SK-N-SH treated with all-trans-retinoic acid at 6 μM for 48 hours (cell line): ENCODE results near the gene C9orf57.

Source experiments
- ATAC-seq: fragments of 200-7000 bp; cut with Tn5 transposase; 3 replicates; pipeline ENCODE4 v1.9.1; 2020; ENCODE audit warnings: mild to moderate bottlenecking, moderate library complexity
- ARNTL ChIP-seq: fragments of 450-650 bp; formaldehyde crosslinking; IDR thresholded peaks from 2 replicates; pipeline ENCODE4 v1.5.0; 2020; ENCODE audit warnings: low read depth, mild to moderate bottlenecking, moderate library complexity, borderline replicate concordance
- BACH2 ChIP-seq: fragments of 250-450 bp; sonication (Bioruptor Pico); IDR thresholded peaks from 2 replicates; pipeline ENCODE4 v1.9.0; 2021; ENCODE audit warnings: mild to moderate bottlenecking, borderline replicate concordance
- CREB5 ChIP-seq: fragments of 250-450 bp; sonication (Bioruptor Pico); IDR thresholded peaks from 2 replicates; pipeline ENCODE4 v1.5.1; 2020; ENCODE audit warnings: low read depth, mild to moderate bottlenecking, moderate library complexity
- CSDC2 ChIP-seq: fragments of 250-450 bp; sonication (Bioruptor Pico); IDR thresholded peaks from 2 replicates; pipeline ENCODE4 v1.5.0; 2020; ENCODE audit warnings: mild to moderate bottlenecking, moderate library complexity
- CSRNP3 ChIP-seq: fragments of 250-450 bp; sonication (Bioruptor Pico); IDR thresholded peaks from 2 replicates; pipeline ENCODE4 v1.5.1; 2021; ENCODE audit warnings: mild to moderate bottlenecking, moderate library complexity
- ESRRG ChIP-seq: fragments of 250-450 bp; sonication (Bioruptor Pico); IDR thresholded peaks from 2 replicates; pipeline ENCODE4 v1.6.1; 2021; ENCODE audit warnings: mild to moderate bottlenecking
- GLIS3 ChIP-seq: fragments of 250-450 bp; sonication (Bioruptor Pico); IDR thresholded peaks from 2 replicates; pipeline ENCODE4 v1.5.0; 2020; ENCODE audit warnings: mild to moderate bottlenecking, moderate library complexity
- ISL1 ChIP-seq: fragments of 250-450 bp; sonication (Bioruptor Pico); IDR thresholded peaks from 2 replicates; pipeline ENCODE4 v2.1.2; 2022; ENCODE audit warnings: mild to moderate bottlenecking, moderate library complexity
- OSR1 ChIP-seq: fragments of 250-450 bp; sonication (Bioruptor Pico); IDR thresholded peaks from 2 replicates; pipeline ENCODE4 v1.8.0; 2022; ENCODE audit warnings: moderate library complexity, mild to moderate bottlenecking, inconsistent platforms
- PATZ1 ChIP-seq: fragments of 250-450 bp; sonication (Bioruptor Pico); IDR thresholded peaks from 2 replicates; pipeline ENCODE4 v1.8.0; 2020; ENCODE audit warnings: mild to moderate bottlenecking, moderate library complexity, borderline replicate concordance
- PPARA ChIP-seq: fragments of 250-450 bp; sonication (Bioruptor Pico); IDR thresholded peaks from 2 replicates; pipeline ENCODE4 v1.5.0; 2020; ENCODE audit warnings: mild to moderate bottlenecking, borderline replicate concordance
- RARB ChIP-seq: fragments of 250-450 bp; sonication (Bioruptor Pico); IDR thresholded peaks from 2 replicates; pipeline ENCODE4 v1.8.0; 2021; ENCODE audit warnings: mild to moderate bottlenecking, moderate library complexity
- SNAI2 ChIP-seq: fragments of 250-450 bp; sonication (Bioruptor Pico); IDR thresholded peaks from 2 replicates; pipeline ENCODE4 v1.5.0; 2020; ENCODE audit warnings: mild to moderate bottlenecking, moderate library complexity
- TCF4 ChIP-seq: fragments of 250-450 bp; sonication (Bioruptor Pico); IDR thresholded peaks from 2 replicates; pipeline ENCODE4 v1.8.0; 2021; ENCODE audit warnings: mild to moderate bottlenecking, moderate library complexity, borderline replicate concordance
- TOX ChIP-seq: fragments of 250-450 bp; sonication (Bioruptor Pico); IDR thresholded peaks from 2 replicates; pipeline ENCODE4 v1.8.0; 2021; ENCODE audit warnings: mild to moderate bottlenecking, moderate library complexity, borderline replicate concordance
- ZC3H10 ChIP-seq: fragments of 250-450 bp; sonication (Bioruptor Pico); IDR thresholded peaks from 2 replicates; pipeline ENCODE4 v1.5.1; 2021; ENCODE audit warnings: mild to moderate bottlenecking, moderate library complexity
- ZFP3 ChIP-seq: fragments of 250-450 bp; sonication (Bioruptor Pico); IDR thresholded peaks from 2 replicates; pipeline ENCODE4 v1.5.0; 2020; ENCODE audit warnings: mild to moderate bottlenecking, moderate library complexity
- ZFP30 ChIP-seq: fragments of 450-650 bp; formaldehyde crosslinking; IDR thresholded peaks from 2 replicates; pipeline ENCODE4 v1.5.0; 2022; ENCODE audit warnings: mild to moderate bottlenecking, moderate library complexity
- ZNF565 ChIP-seq: fragments of 450-650 bp; formaldehyde crosslinking; conservative IDR thresholded peaks from 2 replicates; pipeline ENCODE4 v1.5.0; 2020; ENCODE audit warnings: low read depth, mild to moderate bottlenecking, moderate library complexity
- ZNF70 ChIP-seq: fragments of 450-650 bp; formaldehyde crosslinking; IDR thresholded peaks from 2 replicates; pipeline ENCODE4 v1.5.0; 2020; ENCODE audit warnings: mild to moderate bottlenecking, moderate library complexity
- ZNF8 ChIP-seq: fragments of 450-650 bp; formaldehyde crosslinking; IDR thresholded peaks from 2 replicates; pipeline ENCODE4 v1.5.0; 2020; ENCODE audit warnings: mild to moderate bottlenecking, moderate library complexity

Gene C9orf57

GRCh38 chr9:72065076-72065475 lies 4.7 kb upstream of the C9orf57 start:
- no peak for TF ChIP-seq ISL1 (CRISPR knock-in tag)
- TF ChIP-seq CSRNP3, result no peak
- no peak for TF ChIP-seq PPARA
- no peak for TF ChIP-seq BACH2 (CRISPR knock-in tag)
- TF ChIP-seq ZNF8 (CRISPR knock-in tag), result no peak
- TF ChIP-seq SNAI2 (CRISPR knock-in tag), result no peak
- no peak for TF ChIP-seq TCF4 (CRISPR knock-in tag)
- no peak for TF ChIP-seq ZFP3
- TF ChIP-seq ARNTL, result no peak
- TF ChIP-seq ESRRG, result no peak
- TF ChIP-seq GLIS3, result no peak
- no peak for TF ChIP-seq ZC3H10 (CRISPR knock-in tag)
- no peak for TF ChIP-seq ZNF565 (CRISPR knock-in tag)
- no peak for TF ChIP-seq RARB
- no peak for TF ChIP-seq PATZ1 (CRISPR knock-in tag)
- TF ChIP-seq TOX, result no peak
- no peak for TF ChIP-seq OSR1 (CRISPR knock-in tag)
- ATAC-seq, result no peak

GRCh38 chr9:72052122-72052521 lies 8.3 kb downstream of the C9orf57 start:
- ATAC-seq, result no peak
- TF ChIP-seq PATZ1 (CRISPR knock-in tag) (no peak), CREB5 (CRISPR knock-in tag) (no peak), GLIS3 (no peak), OSR1 (CRISPR knock-in tag) (no peak), ZNF8 (CRISPR knock-in tag) (no peak), BACH2 (CRISPR knock-in tag) (no peak), ZNF565 (CRISPR knock-in tag) (no peak), TCF4 (CRISPR knock-in tag) (no peak), TOX (no peak), ESRRG (no peak)
- TF ChIP-seq, all 23 proteins: peak for 0

- no peak for ATAC-seq
- TF ChIP-seq PPARA (no peak), ZFP30 (CRISPR knock-in tag) (no peak)
Measured at GRCh38 chr9:72048850-72049249, 11.6 kb downstream of the C9orf57 start.

- TF ChIP-seq ZNF70 (CRISPR knock-in tag), result no peak
- no peak for TF ChIP-seq CSDC2
- no peak for TF ChIP-seq ZFP3
- no peak for TF ChIP-seq PATZ1 (CRISPR knock-in tag)
- no peak for TF ChIP-seq GLIS3
- no peak for TF ChIP-seq CREB5 (CRISPR knock-in tag)
- TF ChIP-seq ZNF565 (CRISPR knock-in tag), result no peak
- no peak for TF ChIP-seq ZFP30 (CRISPR knock-in tag)
- no peak for TF ChIP-seq CSRNP3
- TF ChIP-seq ISL1 (CRISPR knock-in tag), result no peak
- no peak for ATAC-seq
Measured at GRCh38 chr9:72046630-72047456, 13.6 kb downstream of the C9orf57 start.
